Measurements from ENCODE around the gene TRMT10B. TPM values are rescaled to one million over a fixed set of nuclear protein-coding genes. Genes with fewer than 3 reads are reported as not detected.
"Not testable (repeated sequence)": the region's sequence is repeated elsewhere in the genome, so short reads cannot be mapped to it uniquely, and the experiment has no call there.

Gene TRMT10B
- polyA plus RNA-seq, 2 of the 4 experiments (the other 2 are of a cell fraction), result 6.5 to 10.1 TPM

DNA sequence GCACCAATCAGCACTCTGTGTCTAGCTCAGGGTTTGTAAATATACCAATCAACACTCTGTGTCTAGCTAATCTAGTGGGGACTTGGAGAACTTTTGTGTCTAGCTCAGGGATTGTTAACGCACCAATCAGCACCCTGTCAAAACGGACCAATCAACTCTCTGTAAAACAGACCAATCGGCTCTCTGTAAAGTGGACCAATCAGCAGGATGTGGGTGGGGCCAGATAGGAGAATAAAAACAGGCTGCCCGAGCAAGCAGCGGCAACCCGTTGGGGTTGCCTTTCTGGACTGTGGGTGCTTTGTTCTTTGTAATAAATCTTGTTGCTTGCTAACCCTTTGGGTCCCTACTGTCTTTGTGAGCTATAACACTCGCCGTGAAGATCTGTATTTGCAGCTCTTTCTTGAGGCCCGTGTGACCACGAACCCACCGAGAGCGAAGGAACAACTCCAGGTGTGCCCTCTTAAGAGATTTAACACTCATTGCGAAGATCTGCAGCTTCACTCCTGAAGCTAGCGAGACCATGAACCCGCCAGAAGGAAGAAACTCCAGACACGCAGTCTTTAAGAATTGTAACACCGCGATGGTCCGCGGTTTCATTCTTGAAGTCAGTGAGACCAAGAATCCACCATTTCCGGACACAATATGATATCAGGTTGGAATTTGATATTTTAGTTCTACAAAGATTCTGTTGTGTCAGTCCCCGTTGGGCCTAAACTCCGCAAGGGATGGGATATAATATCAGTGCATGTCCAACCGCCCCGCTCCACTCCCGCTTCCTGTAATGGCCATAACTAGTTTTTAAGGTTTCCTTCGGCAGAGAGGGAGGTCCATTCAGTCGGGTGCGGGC, 740 bp upstream of the TRMT10B start:
- ATAC-seq (no peak), FAIRE-seq (no peak), DNase-seq (ENCODE audit: low read depth in 1 of 2, low spot score in 1 of 2) (no peak)
- WGBS (ENCODE audit: missing lambda C conversion rate), result 88% methylated on average over 29 of the region's 29 CpGs
- peak overlapping the region; percentile 84 to 92 for H3K27ac ChIP-seq
- peaks cover 8% of the 10 kb centered on the region; the same call in 1 of the 3 replicates for H3K4me1 ChIP-seq
- ChIA-PET CTCF (interaction anchor here (1.0 kb wide), 1 partner anchor 648 kb away, joined by 3 read pairs; no protein-coding TSS in a partner anchor), POLR2A (no interaction called here)
- TF ChIP-seq HOXB5 (CRISPR knock-in tag; IDR thresholded peaks at IDR 0.05) (no peak), HDAC2 (IDR thresholded peaks at IDR 0.05) (no peak), CHD4 (IDR thresholded peaks at IDR 0.05; ENCODE audit: borderline replicate concordance) (no peak), CBX8 (IDR thresholded peaks at IDR 0.05) (no peak)
- peak overlapping the region; percentile 85 for H3K4me3 ChIP-seq
- H3K9me3 ChIP-seq, result no peaks in the 10 kb centered on the region
- H3K4me2 ChIP-seq, result peak overlapping the region; percentile 79

DNA sequence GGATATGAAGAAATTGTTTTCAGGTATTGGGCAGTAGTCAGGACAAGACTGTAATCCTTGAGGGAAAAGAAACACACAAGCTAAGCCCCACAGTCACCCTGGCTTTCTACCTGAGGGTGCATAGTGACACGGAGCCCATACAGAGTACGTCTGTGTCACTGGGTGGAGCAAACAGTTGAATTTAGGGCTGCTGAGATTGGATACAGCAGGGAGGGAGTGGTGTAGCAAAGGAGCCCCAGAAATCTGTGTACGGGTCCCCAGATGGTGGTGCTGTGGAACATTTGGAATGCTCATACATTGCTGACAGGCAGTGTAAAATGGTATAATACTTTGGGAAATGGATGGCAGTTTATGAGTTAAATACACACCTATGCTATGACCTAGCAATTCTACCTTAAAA, 5.1 kb downstream of the TRMT10B start:
- no peak for ATAC-seq
- no peak overlapping the region for H3K4me2 ChIP-seq
- H3K9me3 ChIP-seq, result no peaks in the 10 kb centered on the region
- H3K4me3 ChIP-seq, result no peak overlapping the region
- TF ChIP-seq, protein P1, sequence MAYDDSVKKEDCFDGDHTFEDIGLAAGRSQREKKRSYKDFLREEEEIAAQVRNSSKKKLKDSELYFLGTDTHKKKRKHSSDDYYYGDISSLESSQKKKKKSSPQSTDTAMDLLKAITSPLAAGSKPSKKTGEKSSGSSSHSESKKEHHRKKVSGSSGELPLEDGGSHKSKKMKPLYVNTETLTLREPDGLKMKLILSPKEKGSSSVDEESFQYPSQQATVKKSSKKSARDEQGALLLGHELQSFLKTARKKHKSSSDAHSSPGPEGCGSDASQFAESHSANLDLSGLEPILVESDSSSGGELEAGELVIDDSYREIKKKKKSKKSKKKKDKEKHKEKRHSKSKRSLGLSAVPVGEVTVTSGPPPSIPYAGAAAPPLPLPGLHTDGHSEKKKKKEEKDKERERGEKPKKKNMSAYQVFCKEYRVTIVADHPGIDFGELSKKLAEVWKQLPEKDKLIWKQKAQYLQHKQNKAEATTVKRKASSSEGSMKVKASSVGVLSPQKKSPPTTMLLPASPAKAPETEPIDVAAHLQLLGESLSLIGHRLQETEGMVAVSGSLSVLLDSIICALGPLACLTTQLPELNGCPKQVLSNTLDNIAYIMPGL (CRISPR knock-in tag; IDR thresholded peaks at IDR 0.05; ENCODE audit: borderline replicate concordance), result no peak
- no peak for TF ChIP-seq KDM1A (IDR thresholded peaks at IDR 0.05; ENCODE audit: low read depth)
- no peak for TF ChIP-seq MYC (IDR thresholded peaks at IDR 0.05; ENCODE audit: borderline replicate concordance, low read length)
- H3K27ac ChIP-seq, result no peak overlapping the region
- CTCF ChIA-PET, result interaction anchor here (1.0 kb wide), 1 partner anchor 13 kb away, joined by 3 read pairs; no protein-coding TSS in a partner anchor
- H3K4me1 ChIP-seq, result peaks cover 26% of the 10 kb centered on the region
- 91% methylated on average over 3 of the region's 3 CpGs for WGBS (ENCODE audit: missing lambda C conversion rate)
- FAIRE-seq, result no peak
- POLR2A ChIA-PET, result no interaction called here
- DNase-seq (ENCODE audit: low read depth in 1 of 2, low spot score in 1 of 2), result no peak

DNA sequence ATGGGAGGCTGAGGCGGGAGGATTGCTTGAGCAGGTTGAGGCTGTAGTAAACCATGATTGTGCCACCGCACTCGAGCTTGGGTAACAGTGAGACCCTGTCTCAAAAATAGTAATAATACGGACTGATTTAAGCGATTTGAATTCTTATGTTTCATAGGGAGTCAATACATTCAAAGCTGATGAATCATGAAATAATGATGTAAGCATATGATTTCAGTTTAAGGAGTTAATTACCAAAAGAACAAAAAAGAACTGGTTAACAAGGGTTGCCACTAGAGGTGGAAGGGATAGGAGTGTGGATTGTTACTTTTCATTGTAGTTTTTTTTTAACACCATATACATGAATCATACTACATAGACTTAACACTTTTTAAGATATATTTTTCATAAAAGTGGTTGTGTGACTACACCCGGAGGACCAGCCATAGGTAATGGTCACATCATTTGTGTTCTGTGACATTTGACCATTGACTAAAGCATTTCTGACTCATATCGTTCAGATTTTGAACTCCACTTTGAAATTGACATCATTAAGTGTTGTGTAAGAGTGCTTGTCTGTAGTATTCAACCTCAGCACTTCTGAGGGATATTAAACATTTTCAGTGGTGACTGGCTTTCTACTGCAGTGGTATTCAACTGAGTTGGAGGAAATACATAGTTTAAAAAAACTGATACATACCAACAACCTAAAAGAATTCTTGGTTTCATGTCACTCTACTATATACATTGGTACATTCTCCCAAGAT, 7.0 kb downstream of the TRMT10B start:
- peak overlapping the region; percentile 10; the same call in 2 of the 3 replicates for H3K4me2 ChIP-seq
- 72% methylated on average over 7 of the region's 7 CpGs for WGBS (ENCODE audit: missing lambda C conversion rate)
- CTCF ChIA-PET, result no interaction called here
- 0 out of 6 replicates have a peak, but pooled peaks of 1 of the 2 experiments have one; percentile 39 for ATAC-seq
- no peaks in the 10 kb centered on the region for H3K9me3 ChIP-seq
- no peak overlapping the region for H3K27ac ChIP-seq
- no peak for DNase-seq (ENCODE audit: low read depth in 1 of 2, low spot score in 1 of 2)
- H3K4me3 ChIP-seq, result no peak overlapping the region
- FAIRE-seq, result no peak
- POLR2A ChIA-PET, result no interaction called here
- peaks cover 18% of the 10 kb centered on the region for H3K4me1 ChIP-seq
- TF ChIP-seq KDM1A (IDR thresholded peaks at IDR 0.05; ENCODE audit: low read depth) (no peak), MYC (IDR thresholded peaks at IDR 0.05; ENCODE audit: borderline replicate concordance, low read length) (no peak), JUN (IDR thresholded peaks at IDR 0.05) (no peak), PHF8 (IDR thresholded peaks at IDR 0.05; ENCODE audit: borderline replicate concordance, low read depth) (no peak)
- TF ChIP-seq, protein P2, sequence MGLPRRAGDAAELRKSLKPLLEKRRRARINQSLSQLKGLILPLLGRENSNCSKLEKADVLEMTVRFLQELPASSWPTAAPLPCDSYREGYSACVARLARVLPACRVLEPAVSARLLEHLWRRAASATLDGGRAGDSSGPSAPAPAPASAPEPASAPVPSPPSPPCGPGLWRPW (IDR thresholded peaks at IDR 0.05), result no peak

DNA sequence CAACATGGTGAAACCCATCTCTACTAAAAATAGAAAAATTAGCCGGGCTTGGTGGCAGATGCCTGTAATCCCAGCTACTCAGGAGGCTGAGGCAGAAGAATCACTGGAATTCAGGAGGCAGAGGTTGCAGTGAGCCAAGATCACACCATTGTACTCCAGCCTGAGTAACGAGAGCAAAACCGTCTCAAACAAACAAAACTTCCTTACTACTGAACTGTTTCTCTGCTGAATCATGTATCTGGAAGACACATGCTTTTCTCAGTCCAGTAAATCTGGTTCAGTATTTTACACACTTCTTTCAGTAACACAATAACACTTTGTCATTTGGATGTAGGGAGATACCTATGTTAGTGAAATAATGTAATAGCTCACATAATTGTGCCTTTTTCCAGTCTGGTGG, 7.9 kb downstream of the TRMT10B start:
- DNase-seq (ENCODE audit: low read depth in 1 of 2, low spot score in 1 of 2) (no peak), FAIRE-seq (peak; percentile 43), ATAC-seq (peak in 1 of 2 experiments; percentile 46; a peak in 3 of 6 replicates)
- 42% methylated on average over 3 of the region's 3 CpGs for WGBS (ENCODE audit: missing lambda C conversion rate)
- peak overlapping the region; percentile 10; the same call in 2 of the 3 replicates for H3K4me2 ChIP-seq
- H3K4me1 ChIP-seq, result peaks cover 18% of the 10 kb centered on the region
- CTCF ChIA-PET, result no interaction called here
- H3K4me3 ChIP-seq, result no peak overlapping the region
- no peaks in the 10 kb centered on the region for H3K9me3 ChIP-seq
- TF ChIP-seq NPAS2 (CRISPR knock-in tag; IDR thresholded peaks at IDR 0.05; ENCODE audit: borderline replicate concordance) (no peak), KDM1A (IDR thresholded peaks at IDR 0.05; ENCODE audit: low read depth) (no peak), ZFP36 (IDR thresholded peaks at IDR 0.05; ENCODE audit: borderline replicate concordance, partially characterized antibody) (no peak), NR3C1 (IDR thresholded peaks at IDR 0.05) (no peak)
- POLR2A ChIA-PET, result no interaction called here
- peak overlapping the region in 1 of 2 experiments; percentile 18; a peak in 1 of 6 replicates for H3K27ac ChIP-seq

DNA sequence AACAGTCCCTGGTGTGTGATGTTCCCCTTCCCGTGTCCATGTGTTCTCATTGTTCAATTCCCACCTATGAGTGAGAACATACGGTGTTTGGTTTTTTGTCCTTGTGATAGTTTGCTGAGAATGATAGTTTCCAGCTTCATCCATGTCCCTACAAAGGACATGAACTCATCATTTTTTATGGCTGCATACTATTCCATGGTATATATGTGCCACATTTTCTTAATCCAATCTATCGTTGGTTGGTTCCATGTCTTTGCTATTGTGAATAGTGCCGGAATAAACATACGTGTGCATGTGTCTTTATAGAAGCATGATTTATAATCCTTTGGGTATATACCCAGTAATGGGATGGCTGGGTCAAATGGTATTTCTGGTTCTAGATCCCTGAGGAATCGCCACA, 11.7 kb downstream of the TRMT10B start:
- peaks cover 16% of the 10 kb centered on the region for H3K4me1 ChIP-seq
- H3K27ac ChIP-seq; H3K9me3 ChIP-seq; ATAC-seq; H3K4me2 ChIP-seq; CTCF ChIA-PET; POLR2A ChIA-PET; DNase-seq (ENCODE audit: low read depth in 1 of 2, low spot score in 1 of 2); H3K4me3 ChIP-seq; FAIRE-seq: not testable (repeated sequence)
- whole genome bisulfite sequencing (ENCODE audit: missing lambda C conversion rate), result 81% methylated on average over 6 of the region's 6 CpGs

All from A549 (cell line).